ENCODE data around the gene SLC28A3. TPM values are rescaled to one million over a fixed set of nuclear protein-coding genes. Genes with fewer than 3 reads are reported as not detected.

Gene SLC28A3
- total and polyA plus RNA-seq, 2 experiments from 2014 or later: not detected

DNA sequence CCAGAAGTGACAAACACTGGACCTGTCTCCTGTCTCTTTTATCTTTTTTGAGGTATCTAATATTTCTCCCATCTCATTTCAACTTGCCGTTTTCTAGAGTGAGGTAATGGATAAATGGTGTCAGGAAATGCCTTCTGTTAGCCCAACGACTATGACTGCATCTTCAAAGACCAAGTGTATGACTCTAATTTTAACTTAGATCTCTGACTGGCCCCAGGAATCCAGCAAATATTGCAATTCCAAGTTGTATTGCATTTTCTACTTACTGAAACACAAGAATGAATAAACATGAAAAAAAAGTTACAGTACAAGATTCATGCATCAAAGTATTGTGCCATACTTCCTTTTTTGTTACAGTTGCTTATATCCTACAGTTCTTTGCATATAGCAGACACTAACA, 26.3 kb downstream of the SLC28A3 start:
- Histone ChIP-seq H3K4me2 (no peak overlapping the region), H4K20me1 (replicated peaks; ENCODE audit: insufficient read depth) (no peaks in the 10 kb centered on the region), H3K9me2 (ENCODE audit: insufficient read depth) (no peaks in the 10 kb centered on the region), H3K27ac (ENCODE audit: low read depth) (no peak overlapping the region), H3K27me3 (ENCODE audit: insufficient read depth) (no peaks in the 10 kb centered on the region), H3F3A (replicated peaks; ENCODE audit: low read depth) (no peaks in the 10 kb centered on the region), H3K4me3 (no peak overlapping the region), H3K36me3 (ENCODE audit: insufficient read depth) (no peaks in the 10 kb centered on the region), H3K4me1 (ENCODE audit: insufficient read depth) (no peaks in the 10 kb centered on the region), H2AFZ (no peak overlapping the region), H3K79me2 (replicated peaks; ENCODE audit: insufficient read depth) (no peaks in the 10 kb centered on the region)
- H3K9me3 Mint-ChIP-seq: no peaks in the 10 kb centered on the region
- DNase-seq (ENCODE audit: low spot score) (no peak), ATAC-seq (no peak)
- H3K4me3 Mint-ChIP-seq: no peak overlapping the region
- TF ChIP-seq POLR2AphosphoS5 (IDR thresholded peaks at IDR 0.05; ENCODE audit: low read depth) (no peak), ZNF114 (CRISPR knock-in tag; IDR thresholded peaks at IDR 0.05) (no peak), EZH2 (IDR thresholded peaks at IDR 0.05; ENCODE audit: low read depth, unreplicated experiment) (no peak), CREB1 (CRISPR knock-in tag; IDR thresholded peaks at IDR 0.05; ENCODE audit: low read depth) (no peak), NANOG (IDR thresholded peaks at IDR 0.05; ENCODE audit: borderline replicate concordance) (no peak), ZNF331 (CRISPR knock-in tag; IDR thresholded peaks at IDR 0.05; ENCODE audit: low read depth) (no peak), JUNB (IDR thresholded peaks at IDR 0.05; ENCODE audit: unreplicated experiment) (no peak), EZH2phosphoT487 (IDR thresholded peaks at IDR 0.05; ENCODE audit: unreplicated experiment) (no peak), STAT1 (IDR thresholded peaks at IDR 0.05; ENCODE audit: unreplicated experiment) (no peak)
- TF ChIP-seq, protein P1, sequence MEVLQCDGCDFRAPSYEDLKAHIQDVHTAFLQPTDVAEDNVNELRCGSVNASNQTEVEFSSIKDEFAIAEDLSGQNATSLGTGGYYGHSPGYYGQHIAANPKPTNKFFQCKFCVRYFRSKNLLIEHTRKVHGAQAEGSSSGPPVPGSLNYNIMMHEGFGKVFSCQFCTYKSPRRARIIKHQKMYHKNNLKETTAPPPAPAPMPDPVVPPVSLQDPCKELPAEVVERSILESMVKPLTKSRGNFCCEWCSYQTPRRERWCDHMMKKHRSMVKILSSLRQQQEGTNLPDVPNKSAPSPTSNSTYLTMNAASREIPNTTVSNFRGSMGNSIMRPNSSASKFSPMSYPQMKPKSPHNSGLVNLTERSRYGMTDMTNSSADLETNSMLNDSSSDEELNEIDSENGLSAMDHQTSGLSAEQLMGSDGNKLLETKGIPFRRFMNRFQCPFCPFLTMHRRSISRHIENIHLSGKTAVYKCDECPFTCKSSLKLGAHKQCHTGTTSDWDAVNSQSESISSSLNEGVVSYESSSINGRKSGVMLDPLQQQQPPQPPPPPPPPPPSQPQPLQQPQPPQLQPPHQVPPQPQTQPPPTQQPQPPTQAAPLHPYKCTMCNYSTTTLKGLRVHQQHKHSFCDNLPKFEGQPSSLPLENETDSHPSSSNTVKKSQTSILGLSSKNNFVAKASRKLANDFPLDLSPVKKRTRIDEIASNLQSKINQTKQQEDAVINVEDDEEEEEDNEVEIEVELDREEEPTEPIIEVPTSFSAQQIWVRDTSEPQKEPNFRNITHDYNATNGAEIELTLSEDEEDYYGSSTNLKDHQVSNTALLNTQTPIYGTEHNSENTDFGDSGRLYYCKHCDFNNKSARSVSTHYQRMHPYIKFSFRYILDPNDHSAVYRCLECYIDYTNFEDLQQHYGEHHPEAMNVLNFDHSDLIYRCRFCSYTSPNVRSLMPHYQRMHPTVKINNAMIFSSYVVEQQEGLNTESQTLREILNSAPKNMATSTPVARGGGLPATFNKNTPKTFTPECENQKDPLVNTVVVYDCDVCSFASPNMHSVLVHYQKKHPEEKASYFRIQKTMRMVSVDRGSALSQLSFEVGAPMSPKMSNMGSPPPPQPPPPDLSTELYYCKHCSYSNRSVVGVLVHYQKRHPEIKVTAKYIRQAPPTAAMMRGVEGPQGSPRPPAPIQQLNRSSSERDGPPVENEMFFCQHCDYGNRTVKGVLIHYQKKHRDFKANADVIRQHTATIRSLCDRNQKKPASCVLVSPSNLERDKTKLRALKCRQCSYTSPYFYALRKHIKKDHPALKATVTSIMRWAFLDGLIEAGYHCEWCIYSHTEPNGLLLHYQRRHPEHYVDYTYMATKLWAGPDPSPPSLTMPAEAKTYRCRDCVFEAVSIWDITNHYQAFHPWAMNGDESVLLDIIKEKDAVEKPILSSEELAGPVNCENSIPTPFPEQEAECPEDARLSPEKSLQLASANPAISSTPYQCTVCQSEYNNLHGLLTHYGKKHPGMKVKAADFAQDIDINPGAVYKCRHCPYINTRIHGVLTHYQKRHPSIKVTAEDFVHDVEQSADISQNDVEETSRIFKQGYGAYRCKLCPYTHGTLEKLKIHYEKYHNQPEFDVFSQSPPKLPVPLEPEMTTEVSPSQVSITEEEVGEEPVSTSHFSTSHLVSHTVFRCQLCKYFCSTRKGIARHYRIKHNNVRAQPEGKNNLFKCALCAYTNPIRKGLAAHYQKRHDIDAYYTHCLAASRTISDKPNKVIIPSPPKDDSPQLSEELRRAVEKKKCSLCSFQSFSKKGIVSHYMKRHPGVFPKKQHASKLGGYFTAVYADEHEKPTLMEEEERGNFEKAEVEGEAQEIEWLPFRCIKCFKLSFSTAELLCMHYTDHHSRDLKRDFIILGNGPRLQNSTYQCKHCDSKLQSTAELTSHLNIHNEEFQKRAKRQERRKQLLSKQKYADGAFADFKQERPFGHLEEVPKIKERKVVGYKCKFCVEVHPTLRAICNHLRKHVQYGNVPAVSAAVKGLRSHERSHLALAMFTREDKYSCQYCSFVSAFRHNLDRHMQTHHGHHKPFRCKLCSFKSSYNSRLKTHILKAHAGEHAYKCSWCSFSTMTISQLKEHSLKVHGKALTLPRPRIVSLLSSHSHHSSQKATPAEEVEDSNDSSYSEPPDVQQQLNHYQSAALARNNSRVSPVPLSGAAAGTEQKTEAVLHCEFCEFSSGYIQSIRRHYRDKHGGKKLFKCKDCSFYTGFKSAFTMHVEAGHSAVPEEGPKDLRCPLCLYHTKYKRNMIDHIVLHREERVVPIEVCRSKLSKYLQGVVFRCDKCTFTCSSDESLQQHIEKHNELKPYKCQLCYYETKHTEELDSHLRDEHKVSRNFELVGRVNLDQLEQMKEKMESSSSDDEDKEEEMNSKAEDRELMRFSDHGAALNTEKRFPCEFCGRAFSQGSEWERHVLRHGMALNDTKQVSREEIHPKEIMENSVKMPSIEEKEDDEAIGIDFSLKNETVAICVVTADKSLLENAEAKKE (CRISPR knock-in tag; IDR thresholded peaks at IDR 0.05): no peak
- TF ChIP-seq, protein P2, sequence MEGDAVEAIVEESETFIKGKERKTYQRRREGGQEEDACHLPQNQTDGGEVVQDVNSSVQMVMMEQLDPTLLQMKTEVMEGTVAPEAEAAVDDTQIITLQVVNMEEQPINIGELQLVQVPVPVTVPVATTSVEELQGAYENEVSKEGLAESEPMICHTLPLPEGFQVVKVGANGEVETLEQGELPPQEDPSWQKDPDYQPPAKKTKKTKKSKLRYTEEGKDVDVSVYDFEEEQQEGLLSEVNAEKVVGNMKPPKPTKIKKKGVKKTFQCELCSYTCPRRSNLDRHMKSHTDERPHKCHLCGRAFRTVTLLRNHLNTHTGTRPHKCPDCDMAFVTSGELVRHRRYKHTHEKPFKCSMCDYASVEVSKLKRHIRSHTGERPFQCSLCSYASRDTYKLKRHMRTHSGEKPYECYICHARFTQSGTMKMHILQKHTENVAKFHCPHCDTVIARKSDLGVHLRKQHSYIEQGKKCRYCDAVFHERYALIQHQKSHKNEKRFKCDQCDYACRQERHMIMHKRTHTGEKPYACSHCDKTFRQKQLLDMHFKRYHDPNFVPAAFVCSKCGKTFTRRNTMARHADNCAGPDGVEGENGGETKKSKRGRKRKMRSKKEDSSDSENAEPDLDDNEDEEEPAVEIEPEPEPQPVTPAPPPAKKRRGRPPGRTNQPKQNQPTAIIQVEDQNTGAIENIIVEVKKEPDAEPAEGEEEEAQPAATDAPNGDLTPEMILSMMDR (conservative IDR thresholded peaks at IDR 0.05; ENCODE audit: low read depth in 2 of 2): no peak
- TF ChIP-seq, protein P3, sequence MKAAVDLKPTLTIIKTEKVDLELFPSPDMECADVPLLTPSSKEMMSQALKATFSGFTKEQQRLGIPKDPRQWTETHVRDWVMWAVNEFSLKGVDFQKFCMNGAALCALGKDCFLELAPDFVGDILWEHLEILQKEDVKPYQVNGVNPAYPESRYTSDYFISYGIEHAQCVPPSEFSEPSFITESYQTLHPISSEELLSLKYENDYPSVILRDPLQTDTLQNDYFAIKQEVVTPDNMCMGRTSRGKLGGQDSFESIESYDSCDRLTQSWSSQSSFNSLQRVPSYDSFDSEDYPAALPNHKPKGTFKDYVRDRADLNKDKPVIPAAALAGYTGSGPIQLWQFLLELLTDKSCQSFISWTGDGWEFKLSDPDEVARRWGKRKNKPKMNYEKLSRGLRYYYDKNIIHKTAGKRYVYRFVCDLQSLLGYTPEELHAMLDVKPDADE (IDR thresholded peaks at IDR 0.05): no peak
- TF ChIP-seq, protein P4, sequence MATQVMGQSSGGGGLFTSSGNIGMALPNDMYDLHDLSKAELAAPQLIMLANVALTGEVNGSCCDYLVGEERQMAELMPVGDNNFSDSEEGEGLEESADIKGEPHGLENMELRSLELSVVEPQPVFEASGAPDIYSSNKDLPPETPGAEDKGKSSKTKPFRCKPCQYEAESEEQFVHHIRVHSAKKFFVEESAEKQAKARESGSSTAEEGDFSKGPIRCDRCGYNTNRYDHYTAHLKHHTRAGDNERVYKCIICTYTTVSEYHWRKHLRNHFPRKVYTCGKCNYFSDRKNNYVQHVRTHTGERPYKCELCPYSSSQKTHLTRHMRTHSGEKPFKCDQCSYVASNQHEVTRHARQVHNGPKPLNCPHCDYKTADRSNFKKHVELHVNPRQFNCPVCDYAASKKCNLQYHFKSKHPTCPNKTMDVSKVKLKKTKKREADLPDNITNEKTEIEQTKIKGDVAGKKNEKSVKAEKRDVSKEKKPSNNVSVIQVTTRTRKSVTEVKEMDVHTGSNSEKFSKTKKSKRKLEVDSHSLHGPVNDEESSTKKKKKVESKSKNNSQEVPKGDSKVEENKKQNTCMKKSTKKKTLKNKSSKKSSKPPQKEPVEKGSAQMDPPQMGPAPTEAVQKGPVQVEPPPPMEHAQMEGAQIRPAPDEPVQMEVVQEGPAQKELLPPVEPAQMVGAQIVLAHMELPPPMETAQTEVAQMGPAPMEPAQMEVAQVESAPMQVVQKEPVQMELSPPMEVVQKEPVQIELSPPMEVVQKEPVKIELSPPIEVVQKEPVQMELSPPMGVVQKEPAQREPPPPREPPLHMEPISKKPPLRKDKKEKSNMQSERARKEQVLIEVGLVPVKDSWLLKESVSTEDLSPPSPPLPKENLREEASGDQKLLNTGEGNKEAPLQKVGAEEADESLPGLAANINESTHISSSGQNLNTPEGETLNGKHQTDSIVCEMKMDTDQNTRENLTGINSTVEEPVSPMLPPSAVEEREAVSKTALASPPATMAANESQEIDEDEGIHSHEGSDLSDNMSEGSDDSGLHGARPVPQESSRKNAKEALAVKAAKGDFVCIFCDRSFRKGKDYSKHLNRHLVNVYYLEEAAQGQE (IDR thresholded peaks at IDR 0.05; ENCODE audit: unreplicated experiment): no peak
- H3K4me1 Mint-ChIP-seq: no peaks in the 10 kb centered on the region
- H3K36me3 Mint-ChIP-seq (ENCODE audit: low read depth): no peaks in the 10 kb centered on the region
- H3K27me3 Mint-ChIP-seq (ENCODE audit: insufficient read depth, low read depth, poor library complexity): peaks cover 3% of the 10 kb centered on the region
- no peak overlapping the region for H3K27ac Mint-ChIP-seq

Measured in GM23338 (cell line).